SH-SY5Y (cell line): ENCODE measurements around the gene PRCD.

Source experiments
- GATA2 ChIP-seq: IDR thresholded peaks from 2 replicates; pipeline ENCODE4 v1.6.1; 2011; ENCODE audit warnings: mild to moderate bottlenecking, low read depth, low read length
- GATA3 ChIP-seq: IDR thresholded peaks from 2 replicates; pipeline ENCODE4 v1.6.1; 2011; ENCODE audit warnings: low read depth, mild to moderate bottlenecking, low read length, moderate library complexity

Gene PRCD

GRCh38 chr17:76550712-76551615, 11.1 kb downstream of the PRCD start:
- TF ChIP-seq GATA3 = no peak
- no peak for TF ChIP-seq GATA2

GRCh38 chr17:76551685-76552084, 11.8 kb downstream of the PRCD start:
- no peak for TF ChIP-seq GATA2
- TF ChIP-seq GATA3 = no peak

- TF ChIP-seq GATA3 = no peak
- no peak for TF ChIP-seq GATA2
These were observed 13.5 kb downstream of the PRCD start for GRCh38 chr17:76553178-76553908.

- TF ChIP-seq GATA2 (no peak), GATA3 (no peak)
These were observed 14.3 kb downstream of the PRCD start for GRCh38 chr17:76554131-76554530.

DNA sequence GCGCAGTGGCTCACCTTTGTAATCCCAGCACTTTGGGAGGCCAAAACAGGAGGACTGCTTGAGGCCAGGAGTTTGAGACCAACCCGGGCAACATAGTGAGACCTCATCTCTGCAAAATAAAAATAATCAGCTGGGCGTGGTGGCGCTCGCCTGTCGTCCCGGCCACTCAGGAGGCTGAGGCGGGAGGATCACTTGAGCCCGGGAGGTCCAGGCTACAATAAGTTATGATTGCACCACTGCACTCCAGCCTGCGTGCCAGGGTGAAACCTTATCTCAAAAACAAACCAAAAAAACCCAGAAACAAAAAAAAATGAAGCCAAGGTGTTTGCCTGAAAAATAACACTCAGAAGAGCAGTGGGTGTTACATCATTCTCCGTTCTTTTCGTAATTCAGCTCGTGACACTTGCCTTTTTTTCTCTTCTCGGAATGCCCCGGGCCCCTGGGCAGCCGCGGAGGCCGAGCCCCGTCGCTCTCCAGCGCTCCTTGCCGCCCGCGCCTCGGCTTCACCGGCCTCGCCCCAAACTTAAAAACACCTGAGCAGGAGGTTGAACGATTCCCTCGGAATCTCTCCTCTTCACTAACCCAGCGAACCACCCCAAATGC, 17.0 kb downstream of the PRCD start:
- TF ChIP-seq GATA2 (no peak), GATA3 (no peak)

DNA sequence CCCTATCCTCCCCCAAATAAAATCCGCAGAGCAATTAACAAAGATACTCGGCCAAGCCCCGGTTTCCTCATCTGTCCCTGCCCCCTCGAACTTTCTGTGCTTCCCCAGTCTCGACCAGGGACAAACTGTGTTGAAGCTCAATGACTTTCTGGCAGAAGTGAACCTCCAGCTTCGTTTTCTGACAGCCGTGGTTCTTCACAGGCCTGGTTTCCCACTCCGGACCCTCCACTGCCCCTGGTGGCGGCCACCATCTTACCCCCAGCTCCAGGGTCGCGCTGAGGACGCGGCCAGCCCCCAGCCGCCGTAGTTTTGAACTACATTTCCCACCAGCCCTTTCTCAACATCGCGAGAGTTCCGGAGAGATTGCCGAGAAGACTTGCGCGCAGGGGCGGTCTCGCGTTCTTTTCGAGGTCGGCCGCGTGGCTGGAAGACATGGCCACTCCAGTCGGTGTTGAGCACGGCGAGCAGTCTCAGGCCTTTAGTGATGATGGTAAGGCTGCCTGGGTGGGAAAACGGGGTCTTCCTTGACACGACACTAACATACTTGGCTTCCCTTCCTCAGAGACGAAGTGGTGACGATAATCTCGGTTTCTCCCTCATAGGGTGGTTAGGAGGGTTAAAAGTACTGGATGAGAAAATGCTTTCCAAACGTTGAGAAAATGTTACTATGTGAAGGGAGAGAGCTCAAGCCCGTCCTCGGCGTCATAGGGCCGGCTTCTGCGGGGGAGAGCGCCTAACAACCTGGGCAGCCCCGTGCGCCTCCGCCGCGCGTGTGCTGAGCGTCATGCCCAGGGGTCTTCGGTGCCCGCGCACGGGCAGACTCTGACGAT, 17.7 kb downstream of the PRCD start:
- no peak for TF ChIP-seq GATA3
- TF ChIP-seq GATA2 = no peak

DNA sequence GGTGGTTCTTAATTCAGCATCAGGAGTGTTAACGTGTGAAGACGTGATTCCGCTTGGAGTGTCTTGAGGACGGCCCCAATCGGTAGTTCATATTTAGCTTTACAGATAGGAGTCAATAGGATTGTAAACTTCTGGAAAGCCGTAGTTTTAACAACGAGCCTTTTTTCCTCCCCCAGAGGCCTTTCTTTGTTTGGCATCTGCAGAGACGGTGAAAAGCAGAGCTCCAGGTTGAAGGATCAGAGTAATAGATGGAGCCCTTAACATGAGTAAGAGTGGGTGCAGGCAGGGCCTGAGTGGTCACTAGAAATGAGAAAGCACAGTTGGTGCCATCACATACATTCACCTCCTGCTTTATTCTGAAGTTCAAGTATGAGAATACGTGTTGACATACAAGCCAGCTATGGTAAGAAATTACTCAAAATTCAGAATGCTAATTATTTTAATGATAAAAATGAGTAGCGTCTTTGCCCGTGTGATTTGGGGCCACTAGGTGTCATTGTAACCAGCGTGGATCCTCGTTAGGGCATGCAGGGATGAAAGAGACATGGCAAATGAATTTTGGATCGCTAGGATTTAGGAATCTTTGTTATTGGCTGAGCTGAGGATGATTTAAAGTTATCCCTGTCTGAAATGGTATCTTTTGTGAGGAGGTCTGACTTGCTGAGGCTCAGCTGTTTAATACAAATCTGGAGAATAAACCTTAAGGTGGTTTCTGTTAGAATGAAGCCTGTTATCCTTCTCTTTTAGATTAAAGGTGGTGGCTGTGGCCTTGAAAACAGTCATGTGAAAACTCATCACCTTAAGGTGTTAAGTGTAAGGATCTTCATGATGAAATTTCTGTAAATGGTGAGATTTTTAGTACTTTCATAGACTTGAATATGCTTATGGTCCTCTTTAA, 18.6 kb downstream of the PRCD start:
- TF ChIP-seq GATA2 (no peak), GATA3 (no peak)

DNA sequence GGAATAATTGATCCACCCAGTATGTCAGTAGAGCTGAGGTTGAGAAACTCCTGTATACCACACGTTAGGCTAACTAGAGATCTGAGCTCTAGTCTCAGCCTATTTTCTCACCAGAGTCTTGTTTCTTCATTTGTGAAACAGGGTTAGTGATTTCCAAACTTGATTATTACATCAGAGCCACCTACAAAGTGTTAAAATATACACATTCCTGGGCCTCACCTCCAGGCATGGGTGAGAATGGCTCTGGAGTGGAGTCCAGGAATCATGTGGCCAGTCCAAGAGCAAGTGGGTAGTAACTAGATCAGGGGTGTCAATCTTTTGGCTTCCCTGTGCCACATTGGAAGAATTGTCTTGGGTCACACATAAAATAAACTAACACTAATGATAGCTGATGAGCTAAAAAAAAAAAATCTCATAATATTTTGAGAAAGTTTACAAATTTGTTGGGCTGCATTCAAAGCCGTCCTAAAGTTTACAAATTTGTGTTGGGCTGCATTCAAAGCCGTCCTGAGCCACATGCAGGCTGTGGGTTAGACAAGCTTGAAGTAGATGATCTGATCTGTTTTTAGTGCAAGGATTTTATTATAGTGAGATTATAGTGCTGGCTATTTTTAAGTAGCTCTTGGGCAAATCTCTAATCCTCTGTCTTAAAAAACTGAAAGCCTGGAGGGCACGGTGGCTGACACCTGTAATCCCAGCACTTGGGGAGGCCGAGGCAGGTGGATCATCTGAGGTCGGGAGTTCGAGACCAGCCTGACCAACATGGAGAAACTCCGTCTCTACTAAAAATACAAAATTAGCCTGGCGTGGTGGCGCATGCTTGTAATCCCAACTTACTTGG, 20.4 kb downstream of the PRCD start:
- TF ChIP-seq GATA2 (no peak), GATA3 (no peak)

DNA sequence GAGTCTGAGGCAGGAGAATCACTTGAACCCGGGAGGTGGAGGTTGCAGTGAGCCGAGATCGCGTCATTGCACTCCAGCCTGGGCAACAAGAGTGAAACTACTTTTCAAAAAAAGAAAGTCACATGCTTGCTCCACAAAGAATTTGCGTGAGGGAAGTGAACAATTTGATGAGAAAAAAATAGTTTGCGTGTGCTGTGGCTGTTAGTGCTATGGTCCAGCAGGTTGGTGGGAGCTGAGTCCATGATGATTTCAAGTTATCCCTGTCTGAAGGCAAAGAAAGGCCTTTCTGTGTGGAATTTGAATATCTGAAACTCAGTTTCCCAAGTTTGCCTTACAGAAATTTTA, 21.0 kb downstream of the PRCD start:
- TF ChIP-seq GATA2 (no peak), GATA3 (no peak)

DNA sequence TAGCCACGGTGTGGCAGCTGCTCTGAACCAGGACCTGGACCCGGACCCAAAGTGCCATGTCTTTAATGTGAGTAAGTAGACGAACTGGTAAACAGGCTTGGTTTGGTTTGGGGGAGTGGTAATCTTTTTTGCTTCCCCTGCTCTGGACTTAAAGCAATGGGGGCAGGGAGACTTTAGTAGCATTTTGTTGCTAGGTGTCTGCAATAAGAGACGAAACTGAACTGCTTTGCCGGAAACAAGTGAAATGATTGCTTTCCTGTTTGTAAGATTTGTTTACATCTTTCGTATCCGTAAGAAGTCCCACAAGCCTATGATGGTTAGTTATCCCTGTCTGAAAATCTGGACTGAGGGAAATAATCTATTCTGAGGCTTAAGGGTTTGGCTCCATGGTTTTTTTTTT, 21.5 kb downstream of the PRCD start:
- TF ChIP-seq GATA3 = no peak
- no peak for TF ChIP-seq GATA2

- no peak for TF ChIP-seq GATA2
- no peak for TF ChIP-seq GATA3
These were observed 22.0 kb downstream of the PRCD start for GRCh38 chr17:76561799-76562268.

- no peak for TF ChIP-seq GATA3
- TF ChIP-seq GATA2 = no peak
These were observed 22.9 kb downstream of the PRCD start for GRCh38 chr17:76562734-76563148.
